GM10248 (cell line): ENCODE measurements around the gene NFIA.

Experiments used
- CTCF ChIA-PET: fragments of 300-600 bp; sonication (Branson Sonifier 250); formaldehyde crosslinking; extraction: SDS; loops from one replicate; lab custom pipeline; 2021; ENCODE audit warnings: antibody characterized with exemption; lab: Yijun Ruan, JAX
- POLR2A ChIA-PET: fragments of 350-650 bp; sonication (Branson Sonifier 250); formaldehyde crosslinking; extraction: SDS; loops from one replicate; lab custom pipeline; 2020; ENCODE audit warnings: antibody characterized with exemption; lab: Yijun Ruan, JAX
- DNase-seq: peaks from one replicate; pipeline ENCODE4 v3.0.0; 2012; ENCODE audit errors: extremely low spot score
- TF ChIP-seq, protein P1 (sequence below): IDR thresholded peaks from 2 replicates; pipeline ENCODE4 v1.5.1; 2012; ENCODE audit warnings: mild to moderate bottlenecking, low read depth; ENCODE audit errors: extremely low read depth, missing control alignments, control extremely low read depth

Gene NFIA

DNA sequence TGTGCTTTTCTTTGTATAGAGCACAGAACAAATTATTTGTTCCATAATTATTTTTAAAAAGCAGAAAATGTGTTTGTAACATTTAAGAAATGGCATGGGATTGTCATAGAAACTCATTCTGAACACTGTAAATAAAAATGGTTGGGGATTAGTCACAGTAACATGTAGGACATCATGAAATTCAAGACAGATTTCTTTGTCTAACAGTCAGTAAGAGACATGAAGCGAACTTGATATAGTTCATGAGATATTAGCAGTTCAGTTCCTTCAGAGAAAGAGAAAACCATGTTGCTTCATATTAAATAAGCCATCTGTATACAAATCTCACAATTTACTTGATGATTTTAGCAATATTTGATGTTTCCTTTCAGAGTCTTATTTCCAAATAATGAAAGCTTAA is 19.7 kb downstream of the NFIA start:
- CTCF ChIA-PET: interaction anchor here (0.9 kb wide), 1 partner anchor 20 kb away, joined by 3 read pairs; no protein-coding TSS in a partner anchor
- POLR2A ChIA-PET: no interaction called here
- TF ChIP-seq, protein P1, sequence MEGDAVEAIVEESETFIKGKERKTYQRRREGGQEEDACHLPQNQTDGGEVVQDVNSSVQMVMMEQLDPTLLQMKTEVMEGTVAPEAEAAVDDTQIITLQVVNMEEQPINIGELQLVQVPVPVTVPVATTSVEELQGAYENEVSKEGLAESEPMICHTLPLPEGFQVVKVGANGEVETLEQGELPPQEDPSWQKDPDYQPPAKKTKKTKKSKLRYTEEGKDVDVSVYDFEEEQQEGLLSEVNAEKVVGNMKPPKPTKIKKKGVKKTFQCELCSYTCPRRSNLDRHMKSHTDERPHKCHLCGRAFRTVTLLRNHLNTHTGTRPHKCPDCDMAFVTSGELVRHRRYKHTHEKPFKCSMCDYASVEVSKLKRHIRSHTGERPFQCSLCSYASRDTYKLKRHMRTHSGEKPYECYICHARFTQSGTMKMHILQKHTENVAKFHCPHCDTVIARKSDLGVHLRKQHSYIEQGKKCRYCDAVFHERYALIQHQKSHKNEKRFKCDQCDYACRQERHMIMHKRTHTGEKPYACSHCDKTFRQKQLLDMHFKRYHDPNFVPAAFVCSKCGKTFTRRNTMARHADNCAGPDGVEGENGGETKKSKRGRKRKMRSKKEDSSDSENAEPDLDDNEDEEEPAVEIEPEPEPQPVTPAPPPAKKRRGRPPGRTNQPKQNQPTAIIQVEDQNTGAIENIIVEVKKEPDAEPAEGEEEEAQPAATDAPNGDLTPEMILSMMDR: no peak

DNA sequence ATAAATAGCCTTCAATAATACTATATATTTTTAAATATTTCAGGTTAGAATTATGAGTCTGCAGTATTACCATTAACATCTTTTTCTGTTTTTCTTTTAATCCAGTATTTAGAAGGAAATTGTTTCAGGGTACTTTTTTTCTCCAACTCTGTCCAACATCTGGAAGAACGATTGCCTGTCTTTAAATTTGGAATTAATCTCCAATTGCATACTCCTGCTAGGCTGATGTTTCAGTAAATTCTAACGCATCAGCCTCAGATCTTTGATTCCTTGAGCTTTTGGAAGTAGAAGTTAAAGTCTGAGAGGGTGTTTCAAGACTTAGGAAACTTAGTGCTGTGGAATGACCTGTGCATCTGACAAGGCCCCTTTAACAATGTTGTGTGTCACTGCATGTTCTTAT is 20.3 kb downstream of the NFIA start:
- no peak for DNase-seq
- CTCF ChIA-PET: interaction anchor here (0.9 kb wide), 1 partner anchor 20 kb away, joined by 3 read pairs; no protein-coding TSS in a partner anchor
- TF ChIP-seq, protein P1: no peak
- POLR2A ChIA-PET: no interaction called here

More for the DNA sequence above, 19.7 kb downstream of the NFIA start:
- DNase-seq: no peak

DNA sequence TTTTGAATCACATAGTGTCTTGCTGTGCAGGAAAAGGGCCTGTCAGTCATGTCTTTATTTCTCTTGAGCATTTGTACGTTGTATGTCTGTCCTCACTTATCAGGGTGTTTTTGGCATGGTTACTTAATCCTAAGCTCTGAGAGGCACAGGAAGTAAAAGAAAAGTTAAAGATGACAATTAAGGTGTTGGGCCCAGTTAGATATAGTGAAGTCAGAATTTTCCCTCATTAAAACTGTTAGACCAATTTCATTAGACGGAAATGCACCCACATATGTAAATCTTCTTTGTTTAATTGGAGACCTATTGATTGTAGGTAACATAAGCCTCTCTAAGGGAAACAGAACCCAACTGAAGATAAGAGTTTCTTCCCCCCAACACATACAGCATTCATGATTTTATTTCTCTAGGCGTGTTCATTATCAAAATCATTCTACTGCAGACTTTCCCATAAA is 21.9 kb downstream of the NFIA start:
- TF ChIP-seq, protein P1: no peak
- ChIA-PET CTCF (interaction anchor here (1.0 kb wide), 1 partner anchor 8 kb away, joined by 3 read pairs; no protein-coding TSS in a partner anchor), POLR2A (no interaction called here)
- DNase-seq: no peak

DNA sequence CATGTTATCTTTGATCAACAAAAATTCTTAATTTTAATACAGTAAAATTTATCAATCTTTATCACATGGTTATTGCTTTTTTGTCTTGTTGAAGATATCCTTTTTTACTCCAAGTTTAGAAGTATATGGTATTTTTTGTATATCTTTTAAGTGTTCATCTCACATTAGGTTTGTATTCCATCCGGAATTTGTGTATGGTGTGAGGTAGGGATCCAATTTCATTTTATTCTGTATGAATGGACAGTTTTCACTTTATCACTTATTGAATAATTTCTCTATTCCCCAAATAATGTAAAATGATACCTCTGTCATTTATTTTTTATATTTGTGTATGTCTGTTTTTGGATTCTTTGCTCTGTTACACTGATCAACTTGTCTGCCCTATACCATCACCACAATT is 25.3 kb downstream of the NFIA start:
- ChIA-PET POLR2A (no interaction called here), CTCF (no interaction called here)

DNA sequence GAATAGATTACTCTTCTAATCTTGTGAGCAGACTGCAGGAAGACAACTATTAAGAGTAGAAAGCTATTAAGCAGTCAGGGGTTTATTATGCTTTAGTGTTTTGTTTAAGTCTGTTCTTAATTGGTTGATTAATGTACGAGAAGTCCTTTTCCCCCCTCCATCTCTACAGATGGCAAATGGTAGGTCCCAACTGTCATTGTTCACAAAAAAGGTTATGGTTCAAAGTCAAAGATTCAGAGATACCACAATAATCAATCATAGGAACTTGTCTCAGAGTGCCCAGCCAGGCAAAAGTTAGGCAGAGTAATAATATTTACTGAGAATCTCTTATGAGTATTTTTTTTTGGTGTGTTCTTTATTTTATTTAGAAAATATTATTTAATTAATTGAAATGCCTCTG is 26.8 kb downstream of the NFIA start:
- DNase-seq: no peak
- CTCF ChIA-PET: no interaction called here
- TF ChIP-seq, protein P1: no peak
- POLR2A ChIA-PET: no interaction called here

More for the DNA sequence above, 25.3 kb downstream of the NFIA start:
- TF ChIP-seq, protein P1: no peak
- no peak for DNase-seq

DNA sequence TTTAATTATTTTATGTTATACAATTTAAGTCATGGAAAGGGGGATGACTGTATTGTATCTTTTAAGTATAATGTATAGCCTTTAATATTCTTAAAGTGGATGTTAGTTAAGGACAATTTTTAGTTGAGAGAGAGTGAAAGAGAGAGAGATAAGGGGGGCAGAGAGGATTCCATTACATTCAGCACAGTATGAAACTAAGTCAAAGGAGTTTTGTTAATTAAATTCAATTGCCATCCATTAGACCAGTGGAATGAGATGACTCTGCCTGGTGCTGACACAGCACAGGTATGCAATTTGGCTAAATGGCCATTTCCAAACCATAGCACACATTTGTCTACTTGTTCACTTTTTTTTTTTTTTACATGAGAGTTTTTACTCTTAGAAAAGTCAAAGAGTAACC is 27.5 kb downstream of the NFIA start:
- ChIA-PET POLR2A (no interaction called here), CTCF (no interaction called here)
- no peak for DNase-seq
- TF ChIP-seq, protein P1: no peak
